NCI-H2227 (cell line): ENCODE data around the gene SWSAP1.

Experiments used
- DNase-seq: peaks from one replicate; lab custom pipeline; 2025; ENCODE audit not compliant: unreplicated experiment; lab: John Stamatoyannopoulos, UW

Gene SWSAP1

GRCh38 chr19:11408591-11408990 lies 34.1 kb downstream of the SWSAP1 start:
- no peak for DNase-seq

GRCh38 chr19:11410682-11411081 lies 36.2 kb downstream of the SWSAP1 start:
- DNase-seq, result no peak

GRCh38 chr19:11414544-11414943 lies 40.1 kb downstream of the SWSAP1 start:
- no peak for DNase-seq

GRCh38 chr19:11416346-11417052 lies 42.0 kb downstream of the SWSAP1 start:
- DNase-seq, result no peak

GRCh38 chr19:11418094-11418548 lies 43.7 kb downstream of the SWSAP1 start:
- no peak for DNase-seq

GRCh38 chr19:11418549-11419506 lies 44.4 kb downstream of the SWSAP1 start, which contains the start of gene RGL3:
RGL3 (minus strand) TSS chr19:11419314; CDS start chr19:11419278, 36 bp downstream.
- DNase-seq, result no peak

- peak; percentile 24 for DNase-seq
Observed at GRCh38 chr19:11420429-11421370, 46.2 kb downstream of the SWSAP1 start.

GRCh38 chr19:11421371-11422098 lies 47.1 kb downstream of the SWSAP1 start:
- no peak for DNase-seq

GRCh38 chr19:11422163-11423065 lies 47.9 kb downstream of the SWSAP1 start:
- DNase-seq, result no peak

- no peak for DNase-seq
Observed at GRCh38 chr19:11423164-11423790, 48.8 kb downstream of the SWSAP1 start.

- DNase-seq, result no peak
Observed at GRCh38 chr19:11423791-11424181, 49.3 kb downstream of the SWSAP1 start.
